Measurements from ENCODE around the gene MASP2. TPM values are rescaled to one million over a fixed set of nuclear protein-coding genes. Genes with fewer than 3 reads are reported as not detected.

MASP2 gene
- total RNA-seq, 1 experiment from 2014 or later: 0.50 TPM

GRCh38 chr1:11062965-11063401 is 15.9 kb upstream of the MASP2 start:
- Mint-ChIP-seq H3K36me3 (ENCODE audit: insufficient read depth, unreplicated experiment) (peaks cover 59% of the 10 kb centered on the region), H3K4me1 (ENCODE audit: low read depth, unreplicated experiment) (no peaks in the 10 kb centered on the region), H3K4me3 (ENCODE audit: unreplicated experiment) (no peak overlapping the region), H3K27me3 (ENCODE audit: insufficient read depth, unreplicated experiment) (no peaks in the 10 kb centered on the region), H3K27ac (ENCODE audit: unreplicated experiment) (no peak overlapping the region), H3K9me3 (ENCODE audit: unreplicated experiment) (no peaks in the 10 kb centered on the region)
- no TSS peak for BruUV-seq (replicated peaks)
- H3K27me3 ChIP-seq (replicated peaks; ENCODE audit: control insufficient read depth, insufficient read depth, low read length): no peaks in the 10 kb centered on the region
- TF ChIP-seq CTCF (IDR thresholded peaks at IDR 0.05; ENCODE audit: insufficient read depth in 1 of 2, low read depth in 1 of 2, low read length in 1 of 2, severe bottlenecking in 1 of 2, unreplicated experiment in 1 of 2): no peak
- no peaks in the 10 kb centered on the region for H3K9me3 ChIP-seq
- no peak overlapping the region for H3K4me3 ChIP-seq (ENCODE audit: low read depth, low read length)
- ChIA-PET POLR2A (no interaction called here), CTCF (interaction anchor here (0.7 to 2.7 kb wide), 2 partner anchors 25 to 54 kb away, joined by 3 to 12 read pairs; no protein-coding TSS in a partner anchor)
- intact Hi-C loops (cut with micrococcal nuclease; ENCODE audit: unreplicated experiment): no loop called here
- 0 out of 2 replicates have a peak, but pooled peaks cover 6% of the 10 kb centered on the region for H3K4me1 ChIP-seq
- peaks cover 2% of the 10 kb centered on the region for H3K36me3 ChIP-seq (ENCODE audit: control insufficient read depth, insufficient read depth, low read length)
- no peak for DNase-seq

GRCh38 chr1:11061652-11062365 is 14.8 kb upstream of the MASP2 start:
- ChIA-PET POLR2A (no interaction called here), CTCF (interaction anchor here (0.6 to 2.7 kb wide), 2 partner anchors 24 to 498 kb away, joined by 3 to 12 read pairs; no protein-coding TSS in a partner anchor)
- H3K27me3 ChIP-seq (replicated peaks; ENCODE audit: control insufficient read depth, insufficient read depth, low read length): no peaks in the 10 kb centered on the region
- H3K36me3 ChIP-seq (ENCODE audit: control insufficient read depth, insufficient read depth, low read length): peaks cover 2% of the 10 kb centered on the region
- no peak overlapping the region for H3K4me3 ChIP-seq (ENCODE audit: low read depth, low read length)
- BruUV-seq (replicated peaks): no TSS peak
- H3K9me3 ChIP-seq: no peaks in the 10 kb centered on the region
- Mint-ChIP-seq H3K4me1 (ENCODE audit: low read depth, unreplicated experiment) (no peaks in the 10 kb centered on the region), H3K36me3 (ENCODE audit: insufficient read depth, unreplicated experiment) (peaks cover 60% of the 10 kb centered on the region), H3K4me3 (ENCODE audit: unreplicated experiment) (no peak overlapping the region), H3K27ac (ENCODE audit: unreplicated experiment) (no peak overlapping the region), H3K27me3 (ENCODE audit: insufficient read depth, unreplicated experiment) (no peaks in the 10 kb centered on the region), H3K9me3 (ENCODE audit: unreplicated experiment) (no peaks in the 10 kb centered on the region)
- no peak for TF ChIP-seq CTCF (IDR thresholded peaks at IDR 0.05; ENCODE audit: insufficient read depth in 1 of 2, low read depth in 1 of 2, low read length in 1 of 2, severe bottlenecking in 1 of 2, unreplicated experiment in 1 of 2)
- intact Hi-C loops (cut with micrococcal nuclease; ENCODE audit: unreplicated experiment): loop anchor here (2.0 kb wide), 1 partner anchor 25 kb away; no protein-coding TSS in a partner anchor
- no peak for DNase-seq
- 0 out of 2 replicates have a peak, but pooled peaks cover 6% of the 10 kb centered on the region for H3K4me1 ChIP-seq

GRCh38 chr1:11059968-11060830 is 13.2 kb upstream of the MASP2 start, which contains the start of gene SRM:
Gene SRM (minus strand): TSS chr1:11060018. CDS start chr1:11059943, 75 bp downstream.
- no peaks in the 10 kb centered on the region for H3K9me3 ChIP-seq
- Mint-ChIP-seq H3K4me3 (ENCODE audit: unreplicated experiment) (peak within 1 kb of the TSS; percentile 95), H3K27ac (ENCODE audit: unreplicated experiment) (peak within 1 kb of the TSS; percentile 90), H3K36me3 (ENCODE audit: insufficient read depth, unreplicated experiment) (peaks cover 45% of the 10 kb centered on the region), H3K27me3 (ENCODE audit: insufficient read depth, unreplicated experiment) (no peaks in the 10 kb centered on the region), H3K9me3 (ENCODE audit: unreplicated experiment) (no peaks in the 10 kb centered on the region), H3K4me1 (ENCODE audit: low read depth, unreplicated experiment) (no peaks in the 10 kb centered on the region)
- ChIA-PET POLR2A (interaction anchor here (0.5 to 1.0 kb wide), 5 partner anchors 23 to 633 kb away, joined by 3 to 6 read pairs (median 3); partner anchors contain the start of gene EXOSC10), CTCF (interaction anchor here (0.6 to 2.7 kb wide), 3 partner anchors 23 to 39 kb away, joined by 3 to 12 read pairs (median 9); partner anchors contain the start of gene EXOSC10)
- peak; percentile 83 to 95 for DNase-seq
- peak in 1 of 2 experiments; percentile 25 for TF ChIP-seq CTCF (IDR thresholded peaks at IDR 0.05; ENCODE audit: insufficient read depth in 1 of 2, low read depth in 1 of 2, low read length in 1 of 2, severe bottlenecking in 1 of 2, unreplicated experiment in 1 of 2)
- H3K36me3 ChIP-seq (ENCODE audit: control insufficient read depth, insufficient read depth, low read length): peaks cover 2% of the 10 kb centered on the region
- H3K4me1 ChIP-seq: 0 out of 2 replicates have a peak, but pooled peaks cover 6% of the 10 kb centered on the region
- no TSS peak for BruUV-seq (replicated peaks)
- H3K27me3 ChIP-seq (replicated peaks; ENCODE audit: control insufficient read depth, insufficient read depth, low read length): no peaks in the 10 kb centered on the region
- intact Hi-C loops (cut with micrococcal nuclease; ENCODE audit: unreplicated experiment): loop anchor here (2.0 kb wide), 1 partner anchor 23 kb away; no protein-coding TSS in a partner anchor
- peak within 1 kb of the TSS; percentile 87 for H3K4me3 ChIP-seq (ENCODE audit: low read depth, low read length)
